Measurements from ENCODE around the gene TULP4. TPM values are rescaled to one million over a fixed set of nuclear protein-coding genes. Genes with fewer than 3 reads are reported as not detected.
A peak's percentile ranks its signal among the peaks of the same experiment; 100 is the strongest.

TULP4 gene
- total and polyA plus RNA-seq, 4 donors, result 30.9 to 403 (median 84.8) TPM

- H3K4me3 ChIP-seq (ENCODE audit: low read depth, low read length), result no peak overlapping the region
- H3K27ac ChIP-seq (ENCODE audit: low read depth, low read length), result peak overlapping the region; percentile 16
- H3K36me3 ChIP-seq (ENCODE audit: control insufficient read depth, insufficient read depth, low read length), result no peaks in the 10 kb centered on the region
- no peaks in the 10 kb centered on the region for H3K9me3 ChIP-seq (ENCODE audit: control insufficient read depth, insufficient read depth, low read length)
- H3K27me3 ChIP-seq (ENCODE audit: control insufficient read depth, insufficient read depth, low read length), result no peaks in the 10 kb centered on the region
- WGBS (ENCODE audit: insufficient coverage), result 25% methylated on average over 6 of the region's 7 CpGs
- peak in 4 of 6 donors; percentile 11 to 70 (median 31) for DNase-seq (ENCODE audit: low read depth in 4 of 6, low spot score in 6 of 6)
- peaks cover 9% of the 10 kb centered on the region for H3K4me1 ChIP-seq (ENCODE audit: control insufficient read depth, insufficient read depth, low read length)
These were observed 129.5 kb downstream of the TULP4 start for GRCh38 chr6:158441716-158442215.

- Histone ChIP-seq H3K4me1 (ENCODE audit: control insufficient read depth, insufficient read depth, low read length) (peaks cover 9% of the 10 kb centered on the region), H3K4me3 (ENCODE audit: low read depth, low read length) (no peak overlapping the region), H3K9me3 (ENCODE audit: control insufficient read depth, insufficient read depth, low read length) (no peaks in the 10 kb centered on the region), H3K36me3 (ENCODE audit: control insufficient read depth, insufficient read depth, low read length) (no peaks in the 10 kb centered on the region), H3K27me3 (ENCODE audit: control insufficient read depth, insufficient read depth, low read length) (no peaks in the 10 kb centered on the region), H3K27ac (ENCODE audit: low read depth, low read length) (no peak overlapping the region)
- DNase-seq (ENCODE audit: low read depth in 4 of 6, low spot score in 6 of 6), result no peak
- WGBS (ENCODE audit: insufficient coverage), result 88% methylated on average over 1 of the region's 4 CpGs
These were observed 130.0 kb downstream of the TULP4 start for GRCh38 chr6:158442306-158442705.

GRCh38 chr6:158445426-158446085, 133.3 kb downstream of the TULP4 start:
- H3K27me3 ChIP-seq (ENCODE audit: control insufficient read depth, insufficient read depth, low read length), result no peaks in the 10 kb centered on the region
- peaks cover 9% of the 10 kb centered on the region for H3K4me1 ChIP-seq (ENCODE audit: control insufficient read depth, insufficient read depth, low read length)
- H3K9me3 ChIP-seq (ENCODE audit: control insufficient read depth, insufficient read depth, low read length), result no peaks in the 10 kb centered on the region
- peak in 1 of 6 donors; percentile 24 for DNase-seq (ENCODE audit: low read depth in 4 of 6, low spot score in 6 of 6)
- WGBS (ENCODE audit: insufficient coverage), result 94% methylated on average over 3 of the region's 5 CpGs
- H3K4me3 ChIP-seq (ENCODE audit: low read depth, low read length), result no peak overlapping the region
- peaks cover 5% of the 10 kb centered on the region for H3K36me3 ChIP-seq (ENCODE audit: control insufficient read depth, insufficient read depth, low read length)
- H3K27ac ChIP-seq (ENCODE audit: low read depth, low read length), result no peak overlapping the region

DNA sequence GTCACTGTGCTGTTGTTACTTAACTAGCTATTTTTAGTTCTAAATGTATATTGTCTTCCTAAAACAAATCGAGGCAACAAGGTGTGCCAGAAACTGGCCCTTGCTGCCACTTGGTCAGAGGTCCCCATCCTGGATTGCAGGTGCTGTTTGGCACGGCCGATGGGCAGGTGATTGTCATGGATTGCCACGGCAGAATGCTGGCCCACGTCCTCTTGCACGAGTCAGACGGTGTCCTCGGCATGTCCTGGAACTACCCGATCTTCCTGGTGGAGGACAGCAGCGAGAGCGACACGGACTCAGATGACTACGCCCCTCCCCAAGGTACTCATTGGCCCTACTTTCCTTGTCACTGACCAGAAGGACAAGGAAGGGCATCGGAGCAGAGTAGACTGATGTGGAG, 136.6 kb downstream of the TULP4 start:
- no peaks in the 10 kb centered on the region for H3K9me3 ChIP-seq (ENCODE audit: control insufficient read depth, insufficient read depth, low read length)
- H3K36me3 ChIP-seq (ENCODE audit: control insufficient read depth, insufficient read depth, low read length), result peaks cover 11% of the 10 kb centered on the region
- H3K4me3 ChIP-seq (ENCODE audit: low read depth, low read length), result no peak overlapping the region
- no peak for DNase-seq (ENCODE audit: low read depth in 4 of 6, low spot score in 6 of 6)
- 94% methylated on average over 9 of the region's 14 CpGs for WGBS (ENCODE audit: insufficient coverage)
- H3K27ac ChIP-seq (ENCODE audit: low read depth, low read length), result no peak overlapping the region
- peaks cover 5% of the 10 kb centered on the region for H3K4me1 ChIP-seq (ENCODE audit: control insufficient read depth, insufficient read depth, low read length)
- H3K27me3 ChIP-seq (ENCODE audit: control insufficient read depth, insufficient read depth, low read length), result no peaks in the 10 kb centered on the region

GRCh38 chr6:158452191-158452590, 139.9 kb downstream of the TULP4 start:
- H3K36me3 ChIP-seq (ENCODE audit: control insufficient read depth, insufficient read depth, low read length), result peaks cover 13% of the 10 kb centered on the region
- H3K27me3 ChIP-seq (ENCODE audit: control insufficient read depth, insufficient read depth, low read length), result no peaks in the 10 kb centered on the region
- 87% methylated on average over 7 of the region's 7 CpGs for WGBS (ENCODE audit: insufficient coverage)
- no peaks in the 10 kb centered on the region for H3K4me1 ChIP-seq (ENCODE audit: control insufficient read depth, insufficient read depth, low read length)
- no peak overlapping the region for H3K4me3 ChIP-seq (ENCODE audit: low read depth, low read length)
- H3K27ac ChIP-seq (ENCODE audit: low read depth, low read length), result no peak overlapping the region
- DNase-seq (ENCODE audit: low read depth in 4 of 6, low spot score in 6 of 6), result no peak
- no peaks in the 10 kb centered on the region for H3K9me3 ChIP-seq (ENCODE audit: control insufficient read depth, insufficient read depth, low read length)

GRCh38 chr6:158457131-158457530, 144.9 kb downstream of the TULP4 start:
- Histone ChIP-seq H3K9me3 (ENCODE audit: control insufficient read depth, insufficient read depth, low read length) (no peaks in the 10 kb centered on the region), H3K4me1 (ENCODE audit: control insufficient read depth, insufficient read depth, low read length) (no peaks in the 10 kb centered on the region), H3K4me3 (ENCODE audit: low read depth, low read length) (no peak overlapping the region), H3K27ac (ENCODE audit: low read depth, low read length) (no peak overlapping the region), H3K27me3 (ENCODE audit: control insufficient read depth, insufficient read depth, low read length) (no peaks in the 10 kb centered on the region), H3K36me3 (ENCODE audit: control insufficient read depth, insufficient read depth, low read length) (peaks cover 14% of the 10 kb centered on the region)
- WGBS (ENCODE audit: insufficient coverage), result 74% methylated on average over 2 of the region's 7 CpGs
- no peak for DNase-seq (ENCODE audit: low read depth in 4 of 6, low spot score in 6 of 6)

DNA sequence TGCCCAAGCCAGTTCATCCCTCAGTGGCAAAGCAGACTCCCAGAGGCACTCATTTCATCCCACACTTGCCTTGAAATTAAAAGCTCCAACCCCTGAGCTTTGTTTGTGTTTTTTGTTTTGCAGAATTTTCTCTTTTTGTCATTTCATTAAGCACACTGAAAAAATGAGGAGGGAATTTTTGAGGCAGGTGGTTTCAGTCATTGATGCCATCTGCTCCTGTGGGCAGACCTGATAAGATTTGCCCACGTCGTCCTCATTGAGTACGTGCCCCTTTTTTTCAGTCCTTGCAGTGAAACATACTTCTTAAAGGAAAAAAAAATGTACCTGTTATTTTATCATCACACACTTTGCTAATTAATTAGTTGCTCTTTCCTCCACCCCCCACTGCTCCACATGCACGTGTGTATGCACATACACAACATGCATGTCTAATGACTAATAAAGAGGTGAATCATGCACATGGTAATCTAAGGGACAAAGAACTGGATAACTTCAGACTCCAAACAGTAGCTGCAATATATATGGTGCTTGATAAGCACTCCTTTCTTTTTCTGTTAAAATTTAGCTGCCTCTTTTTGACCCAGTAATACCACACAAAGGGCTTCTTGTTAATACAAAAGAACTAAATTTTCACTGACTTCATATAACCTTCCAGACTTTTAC, 145.5 kb downstream of the TULP4 start:
- Histone ChIP-seq H3K4me3 (ENCODE audit: low read depth, low read length) (no peak overlapping the region), H3K4me1 (ENCODE audit: control insufficient read depth, insufficient read depth, low read length) (no peaks in the 10 kb centered on the region), H3K27me3 (ENCODE audit: control insufficient read depth, insufficient read depth, low read length) (no peaks in the 10 kb centered on the region), H3K36me3 (ENCODE audit: control insufficient read depth, insufficient read depth, low read length) (peaks cover 14% of the 10 kb centered on the region), H3K9me3 (ENCODE audit: control insufficient read depth, insufficient read depth, low read length) (no peaks in the 10 kb centered on the region), H3K27ac (ENCODE audit: low read depth, low read length) (no peak overlapping the region)
- WGBS (ENCODE audit: insufficient coverage), result no CpG with 5 or more reads among the region's 4 CpGs
- no peak for DNase-seq (ENCODE audit: low read depth in 4 of 6, low spot score in 6 of 6)

DNA sequence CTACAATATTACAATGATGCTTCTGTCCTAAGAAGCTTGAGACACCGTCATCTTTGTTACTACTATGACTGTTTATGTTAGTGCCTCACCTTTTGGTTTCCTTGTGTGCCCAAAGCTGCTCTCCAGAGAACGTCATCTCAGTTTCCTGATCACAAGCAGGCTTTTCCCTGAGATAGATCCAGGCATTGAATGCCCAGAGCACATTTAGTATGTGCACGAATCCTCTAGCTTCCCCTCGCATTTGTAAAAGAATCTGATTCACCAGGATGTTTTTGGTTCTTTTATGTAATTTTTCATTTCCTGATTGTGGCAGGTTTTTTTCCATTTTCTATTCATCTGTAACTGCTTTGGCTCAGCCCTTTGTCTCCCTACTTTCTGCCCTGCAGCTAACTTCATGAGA, 147.5 kb downstream of the TULP4 start:
- no CpG with 5 or more reads among the region's 4 CpGs for WGBS (ENCODE audit: insufficient coverage)
- DNase-seq (ENCODE audit: low read depth in 4 of 6, low spot score in 6 of 6), result no peak
- H3K4me3 ChIP-seq (ENCODE audit: low read depth, low read length), result no peak overlapping the region
- peaks cover 20% of the 10 kb centered on the region for H3K36me3 ChIP-seq (ENCODE audit: control insufficient read depth, insufficient read depth, low read length)
- H3K27ac ChIP-seq (ENCODE audit: low read depth, low read length), result no peak overlapping the region
- no peaks in the 10 kb centered on the region for H3K4me1 ChIP-seq (ENCODE audit: control insufficient read depth, insufficient read depth, low read length)
- no peaks in the 10 kb centered on the region for H3K27me3 ChIP-seq (ENCODE audit: control insufficient read depth, insufficient read depth, low read length)
- H3K9me3 ChIP-seq (ENCODE audit: control insufficient read depth, insufficient read depth, low read length), result no peaks in the 10 kb centered on the region

GRCh38 chr6:158460602-158461169, 148.4 kb downstream of the TULP4 start:
- Histone ChIP-seq H3K9me3 (ENCODE audit: control insufficient read depth, insufficient read depth, low read length) (no peaks in the 10 kb centered on the region), H3K4me1 (ENCODE audit: control insufficient read depth, insufficient read depth, low read length) (no peaks in the 10 kb centered on the region), H3K27ac (ENCODE audit: low read depth, low read length) (no peak overlapping the region), H3K36me3 (ENCODE audit: control insufficient read depth, insufficient read depth, low read length) (peaks cover 20% of the 10 kb centered on the region), H3K4me3 (ENCODE audit: low read depth, low read length) (no peak overlapping the region), H3K27me3 (ENCODE audit: control insufficient read depth, insufficient read depth, low read length) (no peaks in the 10 kb centered on the region)
- no CpG with 5 or more reads among the region's 2 CpGs for WGBS (ENCODE audit: insufficient coverage)
- no peak for DNase-seq (ENCODE audit: low read depth in 4 of 6, low spot score in 6 of 6)

All from spinal cord (tissue), 10 donors.